Hepatocyte (in vitro differentiated cells): ENCODE measurements around the gene PRXL2B. TPM values are rescaled to one million over a fixed set of nuclear protein-coding genes. Genes with fewer than 3 reads are reported as not detected.

Source experiments
- DNase-seq: peaks from one replicate; pipeline ENCODE4 v3.0.0-alpha.2; 2016; ENCODE audit warnings: low spot score
- H2AFZ ChIP-seq: fragments of 200-600 bp; sonication (generic); 2 replicates; pipeline ENCODE4 v1.6.0; 2016; ENCODE audit warnings: antibody characterized with exemption, mild to moderate bottlenecking
- H3K27ac ChIP-seq: fragments of 200-600 bp; sonication (generic); 2 replicates; pipeline ENCODE4 v1.5.1; 2016; ENCODE audit warnings: mild to moderate bottlenecking
- H3K27me3 ChIP-seq: fragments of 200-600 bp; sonication (generic); 2 replicates; pipeline ENCODE4 v1.6.1; 2016
- H3K36me3 ChIP-seq: fragments of 200-600 bp; sonication (generic); replicated peaks from 2 replicates; pipeline ENCODE4 v1.5.1; 2016; ENCODE audit warnings: low read depth; ENCODE audit not compliant: insufficient read depth
- H3K4me1 ChIP-seq: fragments of 200-600 bp; sonication (generic); 2 replicates; pipeline ENCODE4 v1.5.1; 2016; ENCODE audit warnings: mild to moderate bottlenecking, moderate library complexity; ENCODE audit not compliant: insufficient read depth
- H3K4me2 ChIP-seq: fragments of 200-600 bp; sonication (generic); 2 replicates; pipeline ENCODE4 v1.6.0; 2016
- H3K4me3 ChIP-seq: fragments of 200-600 bp; sonication (generic); 2 replicates; pipeline ENCODE4 v1.5.1; 2016; ENCODE audit warnings: mild to moderate bottlenecking
- H3K79me2 ChIP-seq: fragments of 200-600 bp; sonication (generic); 2 replicates; pipeline ENCODE4 v1.6.0; 2017; ENCODE audit warnings: mild to moderate bottlenecking
- H3K9me2 ChIP-seq: fragments of 200-600 bp; sonication (generic); replicated peaks from 2 replicates; pipeline ENCODE4 v1.6.0; 2017; ENCODE audit warnings: mild to moderate bottlenecking; ENCODE audit not compliant: insufficient read depth
- H3K9me3 ChIP-seq: fragments of 200-600 bp; sonication (generic); 2 replicates; pipeline ENCODE4 v1.5.1; 2016; ENCODE audit warnings: low read depth, mild to moderate bottlenecking
- H4K20me1 ChIP-seq: fragments of 200-600 bp; sonication (generic); 2 replicates; pipeline ENCODE4 v1.6.0; 2016; ENCODE audit warnings: mild to moderate bottlenecking; ENCODE audit not compliant: insufficient read depth, poor library complexity, severe bottlenecking
- CTCF ChIP-seq: fragments of 200-600 bp; sonication (generic); IDR thresholded peaks from 2 replicates; pipeline ENCODE4 v1.5.1; 2016; ENCODE audit warnings: antibody characterized with exemption, mild to moderate bottlenecking; ENCODE audit not compliant: poor library complexity
- EZH2 ChIP-seq: fragments of 200-600 bp; sonication (generic); IDR thresholded peaks from 2 replicates; pipeline ENCODE4 v1.6.1; 2016; ENCODE audit warnings: antibody characterized with exemption, mild to moderate bottlenecking, borderline replicate concordance
- EZH2phosphoT487 ChIP-seq: fragments of 200-600 bp; sonication (generic); IDR thresholded peaks from one replicate; pipeline ENCODE4 v1.6.1; 2018; ENCODE audit warnings: antibody characterized with exemption, mild to moderate bottlenecking, low read depth, moderate library complexity; ENCODE audit not compliant: unreplicated experiment, severe bottlenecking
- WGBS: methylation state at CpG from one replicate; pipeline ENCODE4 v1.1.6; 2016; ENCODE audit warnings: low lambda C conversion rate; ENCODE audit errors: missing lambda C conversion rate; 5-methylcytosine and 5-hydroxymethylcytosine counted together
- polyA plus RNA-seq: library from polyadenylated mRNA; unstranded; fragments of >200 nt; fragmentation: Nextera tagmentation; extraction: Ambion mirVana; gene quantifications from 2 replicates; pipeline ENCODE4 v1.2.1, GENCODE V29; 2016
- total RNA-seq: library from RNA; depleted of rRNA; stranded (reverse); fragments of >200 nt; gene quantifications from 2 replicates; pipeline ENCODE4 v1.2.3, GENCODE V29; 2014

The PRXL2B gene
- total and polyA plus RNA-seq, 2 experiments from 2014 or later, result 36.7 to 41.4 TPM

- Histone ChIP-seq H3K27me3 (no peaks in the 10 kb centered on the region), H3K4me2 (no peak overlapping the region), H3K9me2 (no peaks in the 10 kb centered on the region), H3K79me2 (no peaks in the 10 kb centered on the region), H4K20me1 (no peaks in the 10 kb centered on the region), H3K36me3 (no peaks in the 10 kb centered on the region), H3K9me3 (no peaks in the 10 kb centered on the region), H3K27ac (no peak overlapping the region), H3K4me3 (no peak overlapping the region), H3K4me1 (peaks cover 4% of the 10 kb centered on the region), H2AFZ (no peak overlapping the region)
- no peak for TF ChIP-seq CTCF
- TF ChIP-seq EZH2phosphoT487, result no peak
- no peak for TF ChIP-seq EZH2
- 78% methylated on average over 11 of the region's 11 CpGs for WGBS
- no peak for DNase-seq
These were observed 26.2 kb downstream of the PRXL2B start for GRCh38 chr1:2612591-2613365.

- no peaks in the 10 kb centered on the region for H3K36me3 ChIP-seq
- no peaks in the 10 kb centered on the region for H3K79me2 ChIP-seq
- no peaks in the 10 kb centered on the region for H3K9me3 ChIP-seq
- peaks cover 4% of the 10 kb centered on the region for H3K4me1 ChIP-seq
- no peaks in the 10 kb centered on the region for H4K20me1 ChIP-seq
- WGBS, result 86% methylated on average over 2 of the region's 2 CpGs
- H2AFZ ChIP-seq, result no peak overlapping the region
- H3K4me3 ChIP-seq, result no peak overlapping the region
- no peak overlapping the region for H3K4me2 ChIP-seq
- H3K9me2 ChIP-seq, result no peaks in the 10 kb centered on the region
- H3K27me3 ChIP-seq, result no peaks in the 10 kb centered on the region
- no peak for DNase-seq
- H3K27ac ChIP-seq, result no peak overlapping the region
- TF ChIP-seq EZH2phosphoT487 (no peak), EZH2 (no peak), CTCF (no peak)
These were observed 27.6 kb downstream of the PRXL2B start for GRCh38 chr1:2614145-2614544.

GRCh38 chr1:2617971-2618470 is 31.4 kb downstream of the PRXL2B start:
- H3K4me3 ChIP-seq, result no peak overlapping the region
- H3K4me1 ChIP-seq, result no peaks in the 10 kb centered on the region
- H3K4me2 ChIP-seq, result no peak overlapping the region
- no peak overlapping the region for H2AFZ ChIP-seq
- 11% methylated on average over 1 of the region's 1 CpG for WGBS
- H3K27ac ChIP-seq, result no peak overlapping the region
- no peak for DNase-seq
- H3K9me2 ChIP-seq, result no peaks in the 10 kb centered on the region
- H3K36me3 ChIP-seq, result no peaks in the 10 kb centered on the region
- H4K20me1 ChIP-seq, result no peaks in the 10 kb centered on the region
- no peaks in the 10 kb centered on the region for H3K27me3 ChIP-seq
- TF ChIP-seq EZH2phosphoT487 (no peak), EZH2 (no peak), CTCF (no peak)
- H3K79me2 ChIP-seq, result no peaks in the 10 kb centered on the region
- H3K9me3 ChIP-seq, result no peaks in the 10 kb centered on the region
